K562 (cell line): ENCODE data around the gene STEAP1B. TPM values are rescaled to one million over a fixed set of nuclear protein-coding genes. Genes with fewer than 3 reads are reported as not detected.

ENCODE experiments used
- FOSL1 ChIP-seq: fragments of 200-800 bp; sonication (Bioruptor generic); conservative IDR thresholded peaks from 2 replicates; pipeline ENCODE4 v1.6.1; 2016; ENCODE audit warnings: missing genetic modification characterization, missing compliant biosample characterization
- MXI1 ChIP-seq: IDR thresholded peaks from 2 replicates; pipeline ENCODE4 v1.6.1; 2011; ENCODE audit warnings: low read depth, mild to moderate bottlenecking, improper control_type of control experiment, low read length
- ZFPM2 ChIP-seq: fragments of 250-450 bp; sonication (Bioruptor Pico); IDR thresholded peaks from 2 replicates; pipeline ENCODE4 v1.5.1; 2022; ENCODE audit warnings: mild to moderate bottlenecking
- ZKSCAN3 ChIP-seq: fragments of 250-450 bp; sonication (Bioruptor Pico); IDR thresholded peaks from 2 replicates; pipeline ENCODE4 v1.4.0; 2020
- ZNF263 ChIP-seq: sonication (generic); formaldehyde crosslinking; IDR thresholded peaks from 2 replicates; pipeline ENCODE4 v1.8.0; 2022; ENCODE audit warnings: mild to moderate bottlenecking, missing genetic modification reagents, borderline replicate concordance
- polyA plus RNA-seq, 8 experiments: library from polyadenylated mRNA; depleted of rRNA in 4 of 8; stranded (reverse) in 5 of 8; unstranded in 3 of 8; fragments of >200 nt; fragmentation: Nextera tagmentation in 2 of 8; fragmentation: Illumina TruSeq in 1 of 8; extraction: Ambion mirVana in 2 of 8; extraction: Trizol in 1 of 8; gene quantifications; 2 replicates each; pipeline versions ENCODE4 v1.2.1 to v1.2.3, GENCODE V29; 2011 to 2014; ENCODE audit warnings: inconsistent platforms in 1 of 8, missing spikeins in 1 of 8
- total RNA-seq, 7 experiments: library from RNA; depleted of rRNA in 6 of 7; stranded (reverse); fragments of >200 nt in 6 of 7; fragmentation: Illumina TruSeq in 2 of 7; extraction: Trizol in 2 of 7; gene quantifications; 2 replicates each; pipeline versions ENCODE4 v1.2.1 to v1.2.3, GENCODE V29; 2011 to 2021; ENCODE audit warnings: low replicate concordance in 1 of 7
- TF ChIP-seq, protein P1 (sequence below): fragments of 450-650 bp; IDR thresholded peaks from 2 replicates; pipeline ENCODE4 v1.6.1; 2016; ENCODE audit warnings: low read depth
- TF ChIP-seq, protein P2 (sequence below): fragments of 250-450 bp; sonication (Bioruptor Pico); IDR thresholded peaks from 2 replicates; pipeline ENCODE4 v1.4.0; 2020
- TF ChIP-seq, protein P3 (sequence below): fragments of 250-450 bp; sonication (Bioruptor Pico); IDR thresholded peaks from 2 replicates; pipeline ENCODE4 v1.4.0; 2020; ENCODE audit warnings: mild to moderate bottlenecking, moderate library complexity, borderline replicate concordance
- TF ChIP-seq, protein P4 (sequence below): fragments of 450-650 bp; IDR thresholded peaks from 2 replicates; pipeline ENCODE4 v1.6.1; 2017; ENCODE audit warnings: antibody characterized with exemption, mild to moderate bottlenecking

Gene STEAP1B
- total and polyA plus RNA-seq, 9 of the 15 experiments (the other 6 are each of a cell fraction or from before 2014, with no cell fraction given), result 20.0 to 38.5 (median 30.6) TPM

DNA sequence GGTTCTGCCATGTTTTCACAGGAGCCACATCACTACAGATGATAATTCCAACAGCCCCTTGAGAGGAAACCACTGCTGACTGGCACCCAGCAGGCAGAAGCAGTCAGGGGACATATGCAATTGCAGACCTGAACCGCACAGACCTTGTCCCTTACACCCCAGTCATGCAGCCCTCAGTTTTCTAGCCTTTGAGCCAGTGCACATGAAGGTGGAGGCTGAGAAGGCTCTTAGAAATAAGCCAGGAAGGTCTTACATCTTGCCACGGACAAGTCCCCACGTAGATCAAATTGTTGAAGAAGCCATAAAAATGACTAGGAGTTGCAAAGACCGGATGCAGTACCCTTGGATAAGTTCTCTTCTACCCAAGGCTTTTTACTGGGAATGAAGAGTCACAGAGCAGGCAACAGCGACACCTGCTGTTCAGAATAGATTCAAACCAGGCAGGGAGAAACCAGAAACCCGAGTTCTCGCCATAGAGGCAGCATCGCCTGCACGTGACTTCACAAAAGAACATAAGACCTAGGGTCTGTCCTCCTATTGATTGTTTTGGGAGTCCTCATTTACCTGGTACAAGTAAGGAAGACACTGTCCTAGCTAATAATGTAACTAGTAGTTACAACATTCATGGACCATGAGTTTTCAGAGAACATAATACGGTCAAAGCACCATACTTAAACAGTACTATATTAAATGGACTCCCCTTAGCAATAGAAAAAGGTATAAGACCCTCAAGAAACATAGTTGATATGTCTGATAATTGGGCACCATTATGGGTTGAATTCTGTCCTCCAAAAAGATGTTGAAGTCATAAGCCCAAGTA is 11.1 kb downstream of the STEAP1B start (continued):
- no peak for TF ChIP-seq FOSL1
- TF ChIP-seq ZNF263 (CRISPR knock-in tag), result no peak
- TF ChIP-seq ZFPM2 (CRISPR knock-in tag), result no peak
- TF ChIP-seq MXI1, result no peak
- TF ChIP-seq, protein P1, sequence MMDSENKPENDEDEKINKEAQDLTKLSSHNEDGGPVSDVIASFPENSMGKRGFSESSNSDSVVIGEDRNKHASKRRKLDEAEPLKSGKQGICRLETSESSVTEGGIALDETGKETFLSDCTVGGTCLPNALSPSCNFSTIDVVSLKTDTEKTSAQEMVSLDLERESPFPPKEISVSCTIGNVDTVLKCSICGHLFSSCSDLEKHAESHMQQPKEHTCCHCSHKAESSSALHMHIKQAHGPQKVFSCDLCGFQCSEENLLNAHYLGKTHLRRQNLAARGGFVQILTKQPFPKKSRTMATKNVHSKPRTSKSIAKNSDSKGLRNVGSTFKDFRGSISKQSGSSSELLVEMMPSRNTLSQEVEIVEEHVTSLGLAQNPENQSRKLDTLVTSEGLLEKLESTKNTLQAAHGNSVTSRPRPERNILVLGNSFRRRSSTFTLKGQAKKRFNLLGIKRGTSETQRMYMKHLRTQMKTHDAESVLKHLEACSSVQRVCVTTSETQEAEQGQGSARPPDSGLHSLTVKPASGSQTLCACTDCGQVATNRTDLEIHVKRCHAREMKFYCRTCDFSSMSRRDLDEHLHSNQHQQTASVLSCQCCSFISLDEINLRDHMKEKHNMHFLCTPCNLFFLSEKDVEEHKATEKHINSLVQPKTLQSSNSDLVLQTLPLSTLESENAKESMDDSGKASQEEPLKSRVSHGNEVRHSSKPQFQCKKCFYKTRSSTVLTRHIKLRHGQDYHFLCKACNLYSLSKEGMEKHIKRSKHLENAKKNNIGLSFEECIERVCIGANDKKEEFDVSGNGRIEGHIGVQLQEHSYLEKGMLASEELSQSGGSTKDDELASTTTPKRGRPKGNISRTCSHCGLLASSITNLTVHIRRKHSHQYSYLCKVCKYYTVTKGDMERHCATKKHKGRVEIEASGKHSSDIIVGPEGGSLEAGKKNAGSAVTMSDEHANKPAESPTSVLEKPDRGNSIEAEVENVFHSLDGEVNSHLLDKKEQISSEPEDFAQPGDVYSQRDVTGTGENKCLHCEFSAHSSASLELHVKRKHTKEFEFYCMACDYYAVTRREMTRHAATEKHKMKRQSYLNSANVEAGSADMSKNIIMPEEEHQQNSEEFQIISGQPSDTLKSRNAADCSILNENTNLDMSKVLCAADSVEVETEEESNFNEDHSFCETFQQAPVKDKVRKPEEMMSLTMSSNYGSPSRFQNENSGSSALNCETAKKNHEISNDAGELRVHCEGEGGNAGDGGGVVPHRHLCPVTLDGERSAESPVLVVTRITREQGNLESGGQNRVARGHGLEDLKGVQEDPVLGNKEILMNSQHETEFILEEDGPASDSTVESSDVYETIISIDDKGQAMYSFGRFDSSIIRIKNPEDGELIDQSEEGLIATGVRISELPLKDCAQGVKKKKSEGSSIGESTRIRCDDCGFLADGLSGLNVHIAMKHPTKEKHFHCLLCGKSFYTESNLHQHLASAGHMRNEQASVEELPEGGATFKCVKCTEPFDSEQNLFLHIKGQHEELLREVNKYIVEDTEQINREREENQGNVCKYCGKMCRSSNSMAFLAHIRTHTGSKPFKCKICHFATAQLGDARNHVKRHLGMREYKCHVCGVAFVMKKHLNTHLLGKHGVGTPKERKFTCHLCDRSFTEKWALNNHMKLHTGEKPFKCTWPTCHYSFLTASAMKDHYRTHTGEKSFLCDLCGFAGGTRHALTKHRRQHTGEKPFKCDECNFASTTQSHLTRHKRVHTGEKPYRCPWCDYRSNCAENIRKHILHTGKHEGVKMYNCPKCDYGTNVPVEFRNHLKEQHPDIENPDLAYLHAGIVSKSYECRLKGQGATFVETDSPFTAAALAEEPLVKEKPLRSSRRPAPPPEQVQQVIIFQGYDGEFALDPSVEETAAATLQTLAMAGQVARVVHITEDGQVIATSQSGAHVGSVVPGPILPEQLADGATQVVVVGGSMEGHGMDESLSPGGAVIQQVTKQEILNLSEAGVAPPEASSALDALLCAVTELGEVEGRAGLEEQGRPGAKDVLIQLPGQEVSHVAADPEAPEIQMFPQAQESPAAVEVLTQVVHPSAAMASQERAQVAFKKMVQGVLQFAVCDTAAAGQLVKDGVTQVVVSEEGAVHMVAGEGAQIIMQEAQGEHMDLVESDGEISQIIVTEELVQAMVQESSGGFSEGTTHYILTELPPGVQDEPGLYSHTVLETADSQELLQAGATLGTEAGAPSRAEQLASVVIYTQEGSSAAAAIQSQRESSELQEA, result no peak
- TF ChIP-seq, protein P2, sequence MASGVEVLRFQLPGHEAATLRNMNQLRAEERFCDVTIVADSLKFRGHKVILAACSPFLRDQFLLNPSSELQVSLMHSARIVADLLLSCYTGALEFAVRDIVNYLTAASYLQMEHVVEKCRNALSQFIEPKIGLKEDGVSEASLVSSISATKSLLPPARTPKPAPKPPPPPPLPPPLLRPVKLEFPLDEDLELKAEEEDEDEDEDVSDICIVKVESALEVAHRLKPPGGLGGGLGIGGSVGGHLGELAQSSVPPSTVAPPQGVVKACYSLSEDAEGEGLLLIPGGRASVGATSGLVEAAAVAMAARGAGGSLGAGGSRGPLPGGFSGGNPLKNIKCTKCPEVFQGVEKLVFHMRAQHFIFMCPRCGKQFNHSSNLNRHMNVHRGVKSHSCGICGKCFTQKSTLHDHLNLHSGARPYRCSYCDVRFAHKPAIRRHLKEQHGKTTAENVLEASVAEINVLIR, result no peak
- no peak for TF ChIP-seq ZKSCAN3 (CRISPR knock-in tag)
- TF ChIP-seq, protein P3, sequence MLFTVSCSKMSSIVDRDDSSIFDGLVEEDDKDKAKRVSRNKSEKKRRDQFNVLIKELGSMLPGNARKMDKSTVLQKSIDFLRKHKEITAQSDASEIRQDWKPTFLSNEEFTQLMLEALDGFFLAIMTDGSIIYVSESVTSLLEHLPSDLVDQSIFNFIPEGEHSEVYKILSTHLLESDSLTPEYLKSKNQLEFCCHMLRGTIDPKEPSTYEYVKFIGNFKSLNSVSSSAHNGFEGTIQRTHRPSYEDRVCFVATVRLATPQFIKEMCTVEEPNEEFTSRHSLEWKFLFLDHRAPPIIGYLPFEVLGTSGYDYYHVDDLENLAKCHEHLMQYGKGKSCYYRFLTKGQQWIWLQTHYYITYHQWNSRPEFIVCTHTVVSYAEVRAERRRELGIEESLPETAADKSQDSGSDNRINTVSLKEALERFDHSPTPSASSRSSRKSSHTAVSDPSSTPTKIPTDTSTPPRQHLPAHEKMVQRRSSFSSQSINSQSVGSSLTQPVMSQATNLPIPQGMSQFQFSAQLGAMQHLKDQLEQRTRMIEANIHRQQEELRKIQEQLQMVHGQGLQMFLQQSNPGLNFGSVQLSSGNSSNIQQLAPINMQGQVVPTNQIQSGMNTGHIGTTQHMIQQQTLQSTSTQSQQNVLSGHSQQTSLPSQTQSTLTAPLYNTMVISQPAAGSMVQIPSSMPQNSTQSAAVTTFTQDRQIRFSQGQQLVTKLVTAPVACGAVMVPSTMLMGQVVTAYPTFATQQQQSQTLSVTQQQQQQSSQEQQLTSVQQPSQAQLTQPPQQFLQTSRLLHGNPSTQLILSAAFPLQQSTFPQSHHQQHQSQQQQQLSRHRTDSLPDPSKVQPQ, result no peak
- TF ChIP-seq, protein P4, sequence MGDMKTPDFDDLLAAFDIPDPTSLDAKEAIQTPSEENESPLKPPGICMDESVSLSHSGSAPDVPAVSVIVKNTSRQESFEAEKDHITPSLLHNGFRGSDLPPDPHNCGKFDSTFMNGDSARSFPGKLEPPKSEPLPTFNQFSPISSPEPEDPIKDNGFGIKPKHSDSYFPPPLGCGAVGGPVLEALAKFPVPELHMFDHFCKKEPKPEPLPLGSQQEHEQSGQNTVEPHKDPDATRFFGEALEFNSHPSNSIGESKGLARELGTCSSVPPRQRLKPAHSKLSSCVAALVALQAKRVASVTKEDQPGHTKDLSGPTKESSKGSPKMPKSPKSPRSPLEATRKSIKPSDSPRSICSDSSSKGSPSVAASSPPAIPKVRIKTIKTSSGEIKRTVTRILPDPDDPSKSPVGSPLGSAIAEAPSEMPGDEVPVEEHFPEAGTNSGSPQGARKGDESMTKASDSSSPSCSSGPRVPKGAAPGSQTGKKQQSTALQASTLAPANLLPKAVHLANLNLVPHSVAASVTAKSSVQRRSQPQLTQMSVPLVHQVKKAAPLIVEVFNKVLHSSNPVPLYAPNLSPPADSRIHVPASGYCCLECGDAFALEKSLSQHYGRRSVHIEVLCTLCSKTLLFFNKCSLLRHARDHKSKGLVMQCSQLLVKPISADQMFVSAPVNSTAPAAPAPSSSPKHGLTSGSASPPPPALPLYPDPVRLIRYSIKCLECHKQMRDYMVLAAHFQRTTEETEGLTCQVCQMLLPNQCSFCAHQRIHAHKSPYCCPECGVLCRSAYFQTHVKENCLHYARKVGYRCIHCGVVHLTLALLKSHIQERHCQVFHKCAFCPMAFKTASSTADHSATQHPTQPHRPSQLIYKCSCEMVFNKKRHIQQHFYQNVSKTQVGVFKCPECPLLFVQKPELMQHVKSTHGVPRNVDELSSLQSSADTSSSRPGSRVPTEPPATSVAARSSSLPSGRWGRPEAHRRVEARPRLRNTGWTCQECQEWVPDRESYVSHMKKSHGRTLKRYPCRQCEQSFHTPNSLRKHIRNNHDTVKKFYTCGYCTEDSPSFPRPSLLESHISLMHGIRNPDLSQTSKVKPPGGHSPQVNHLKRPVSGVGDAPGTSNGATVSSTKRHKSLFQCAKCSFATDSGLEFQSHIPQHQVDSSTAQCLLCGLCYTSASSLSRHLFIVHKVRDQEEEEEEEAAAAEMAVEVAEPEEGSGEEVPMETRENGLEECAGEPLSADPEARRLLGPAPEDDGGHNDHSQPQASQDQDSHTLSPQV, result 0 out of 2 replicates have a peak, but pooled peaks have one; percentile 19
